EL (cell line): ENCODE results near the gene NTSR2.
"Not testable (repeated sequence)": the region's sequence is repeated elsewhere in the genome, so short reads cannot be mapped to it uniquely, and the experiment has no call there.

Experiments
- DNase-seq: peaks from one replicate; pipeline ENCODE4 v3.0.0-alpha.2; 2016

Gene NTSR2

GRCh38 chr2:11679486-11680181, 9.6 kb upstream of the NTSR2 start:
- DNase-seq, result no peak

GRCh38 chr2:11679016-11679415, 9.0 kb upstream of the NTSR2 start:
- DNase-seq, result no peak

- DNase-seq, result no peak
Measured at GRCh38 chr2:11678306-11678960, 8.4 kb upstream of the NTSR2 start.

- no peak for DNase-seq
Measured at GRCh38 chr2:11677136-11678055, 7.4 kb upstream of the NTSR2 start.

- no peak for DNase-seq
Measured at GRCh38 chr2:11676640-11677039, 6.6 kb upstream of the NTSR2 start.

GRCh38 chr2:11675423-11676112, 5.6 kb upstream of the NTSR2 start:
- no peak for DNase-seq

- DNase-seq, result no peak
Measured at GRCh38 chr2:11674983-11675382, 5.0 kb upstream of the NTSR2 start.

GRCh38 chr2:11672407-11672806, 2.4 kb upstream of the NTSR2 start:
- DNase-seq, result no peak

- no peak for DNase-seq
Measured at GRCh38 chr2:11667866-11668637, 1.9 kb downstream of the NTSR2 start.

- no peak for DNase-seq
Measured at GRCh38 chr2:11667194-11667593, 2.8 kb downstream of the NTSR2 start.

GRCh38 chr2:11665510-11666362, 4.3 kb downstream of the NTSR2 start:
- DNase-seq, result no peak

GRCh38 chr2:11665028-11665427, 5.0 kb downstream of the NTSR2 start:
- DNase-seq, result no peak

- DNase-seq, result peak; percentile 37
Measured at GRCh38 chr2:11663427-11663826, 6.6 kb downstream of the NTSR2 start.

GRCh38 chr2:11662882-11663281, 7.1 kb downstream of the NTSR2 start:
- no peak for DNase-seq

- no peak for DNase-seq
Measured at GRCh38 chr2:11661891-11662435, 8.0 kb downstream of the NTSR2 start.

GRCh38 chr2:11660396-11660795, 9.6 kb downstream of the NTSR2 start:
- DNase-seq, result not testable (repeated sequence)

GRCh38 chr2:11659851-11660250, 10.1 kb downstream of the NTSR2 start:
- no peak for DNase-seq

- DNase-seq, result no peak
Measured at GRCh38 chr2:11659115-11659475, 10.9 kb downstream of the NTSR2 start.

- DNase-seq, result no peak
Measured at GRCh38 chr2:11658208-11659114, 11.5 kb downstream of the NTSR2 start.

- no peak for DNase-seq
Measured at GRCh38 chr2:11657646-11658045, 12.3 kb downstream of the NTSR2 start.
